ENCODE measurements around the gene JMJD1C.

The JMJD1C gene

DNA sequence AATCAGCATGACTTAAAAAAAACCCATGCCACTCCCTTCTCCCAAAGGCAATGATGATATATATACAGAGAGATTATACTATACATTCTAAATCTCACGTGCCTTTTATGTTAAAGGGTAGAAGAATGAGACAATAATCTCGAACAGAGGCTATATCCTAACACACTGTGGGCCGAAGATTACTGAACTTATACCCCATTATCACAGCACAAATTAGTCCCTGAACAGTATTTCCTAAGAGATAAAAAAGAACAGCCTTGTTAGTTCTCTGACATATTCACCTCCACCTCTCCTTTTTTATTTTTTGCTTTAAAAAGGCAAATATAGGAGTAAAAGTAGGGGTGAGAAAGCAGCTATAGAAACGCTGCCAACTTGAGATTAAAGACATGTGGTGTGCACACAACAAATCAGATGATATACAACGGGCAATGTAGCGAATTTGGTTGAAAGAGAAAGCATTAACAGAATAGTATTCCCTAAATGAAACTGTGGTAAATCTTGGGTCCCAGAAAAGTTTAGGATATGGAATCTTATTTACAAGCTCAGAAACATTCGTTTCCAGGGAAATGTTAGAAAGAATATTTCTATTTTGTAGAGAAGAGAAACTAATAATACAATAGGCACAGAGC lies 69.5 kb downstream of the JMJD1C start:
- no peaks in the 10 kb centered on the region; a peak in 1 of 3 replicates for H3K36me3 ChIP-seq (ENCODE audit: control insufficient read depth in 2 of 2, insufficient read depth in 1 of 2, low read length in 2 of 2)
- ChIA-PET POLR2A (no interaction called here), CTCF (interaction anchor here (1.0 kb wide), 1 partner anchor 238 kb away, joined by 3 read pairs; no protein-coding TSS in a partner anchor)
- no peak for TF ChIP-seq ZNF768 (tag by site-specific recombination; IDR thresholded peaks at IDR 0.05)
- TF ChIP-seq, protein P1, sequence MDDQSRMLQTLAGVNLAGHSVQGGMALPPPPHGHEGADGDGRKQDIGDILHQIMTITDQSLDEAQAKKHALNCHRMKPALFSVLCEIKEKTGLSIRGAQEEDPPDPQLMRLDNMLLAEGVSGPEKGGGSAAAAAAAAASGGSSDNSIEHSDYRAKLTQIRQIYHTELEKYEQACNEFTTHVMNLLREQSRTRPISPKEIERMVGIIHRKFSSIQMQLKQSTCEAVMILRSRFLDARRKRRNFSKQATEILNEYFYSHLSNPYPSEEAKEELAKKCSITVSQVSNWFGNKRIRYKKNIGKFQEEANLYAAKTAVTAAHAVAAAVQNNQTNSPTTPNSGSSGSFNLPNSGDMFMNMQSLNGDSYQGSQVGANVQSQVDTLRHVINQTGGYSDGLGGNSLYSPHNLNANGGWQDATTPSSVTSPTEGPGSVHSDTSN (CRISPR knock-in tag; IDR thresholded peaks at IDR 0.05), result no peak
- TF ChIP-seq ZNF664 (tag by site-specific recombination; IDR thresholded peaks at IDR 0.05), result no peak
- TF ChIP-seq ZNF184 (tag by site-specific recombination; IDR thresholded peaks at IDR 0.05), result no peak
- no peak for TF ChIP-seq PRDM2 (tag by site-specific recombination; IDR thresholded peaks at IDR 0.05; ENCODE audit: borderline replicate concordance)
- no peak for TF ChIP-seq ZNF292 (tag by site-specific recombination; IDR thresholded peaks at IDR 0.05; ENCODE audit: borderline replicate concordance, low read depth)
- H3K27ac ChIP-seq (ENCODE audit: extremely low read depth, low read depth, low read length), result no peak overlapping the region
- no peaks in the 10 kb centered on the region for H3K4me1 ChIP-seq (ENCODE audit: control insufficient read depth, insufficient read depth, low read length)
- H3K4me3 ChIP-seq (ENCODE audit: low read depth, low read length), result no peak overlapping the region
- H3K9me3 ChIP-seq (ENCODE audit: control insufficient read depth, insufficient read depth, low read depth, low read length), result no peaks in the 10 kb centered on the region

GRCh38 chr10:63393050-63393449 lies 72.7 kb downstream of the JMJD1C start:
- POLR2A ChIA-PET, result no interaction called here
- Histone ChIP-seq H3K4me3 (ENCODE audit: low read depth, low read length) (no peak overlapping the region), H3K4me1 (ENCODE audit: control insufficient read depth, insufficient read depth, low read length) (no peaks in the 10 kb centered on the region), H3K36me3 (ENCODE audit: control insufficient read depth in 2 of 2, insufficient read depth in 1 of 2, low read length in 2 of 2) (no peaks in the 10 kb centered on the region; a peak in 1 of 3 replicates), H3K27ac (ENCODE audit: extremely low read depth, low read depth, low read length) (no peak overlapping the region), H3K9me3 (ENCODE audit: control insufficient read depth, insufficient read depth, low read depth, low read length) (no peaks in the 10 kb centered on the region)
- CTCF ChIA-PET, result no interaction called here
- no peak for TF ChIP-seq SP3 (tag by site-specific recombination; IDR thresholded peaks at IDR 0.05)
- no peak for TF ChIP-seq GLIS1 (tag by site-specific recombination; IDR thresholded peaks at IDR 0.05)
- no peak for TF ChIP-seq ZNF513 (tag by site-specific recombination; IDR thresholded peaks at IDR 0.05)
- no peak for TF ChIP-seq TSHZ1 (tag by site-specific recombination; IDR thresholded peaks at IDR 0.05; ENCODE audit: borderline replicate concordance)
- TF ChIP-seq ZNF280C (tag by site-specific recombination; IDR thresholded peaks at IDR 0.05), result no peak
- TF ChIP-seq CTCF (tag by site-specific recombination; IDR thresholded peaks at IDR 0.05), result no peak
- no peak for TF ChIP-seq ZNF585B (tag by site-specific recombination; IDR thresholded peaks at IDR 0.05)
- TF ChIP-seq ZNF121 (tag by site-specific recombination; IDR thresholded peaks at IDR 0.05), result no peak
- TF ChIP-seq ZNF416 (tag by site-specific recombination; IDR thresholded peaks at IDR 0.05), result no peak
- no peak for TF ChIP-seq SCRT1 (tag by site-specific recombination; IDR thresholded peaks at IDR 0.05; ENCODE audit: borderline replicate concordance)
- TF ChIP-seq ZNF146 (tag by site-specific recombination; IDR thresholded peaks at IDR 0.05), result no peak

All from HEK293 (cell line).